SK-N-SH (cell line): ENCODE measurements around the gene DDX31.

Source experiments
- FOXJ3 ChIP-seq: sonication (generic); formaldehyde crosslinking; IDR thresholded peaks from 2 replicates; pipeline ENCODE4 v1.5.1; 2020; ENCODE audit warnings: mild to moderate bottlenecking, missing genetic modification reagents
- GATA2 ChIP-seq: sonication (generic); formaldehyde crosslinking; IDR thresholded peaks from 2 replicates; pipeline ENCODE4 v1.5.0; 2020; ENCODE audit warnings: mild to moderate bottlenecking, missing genetic modification reagents
- TAF1 ChIP-seq: IDR thresholded peaks from 2 replicates; pipeline ENCODE4 v1.6.1; 2012; ENCODE audit warnings: low read depth, mild to moderate bottlenecking, low read length, moderate library complexity, borderline replicate concordance
- TCF12 ChIP-seq: IDR thresholded peaks from 2 replicates; pipeline ENCODE4 v1.4.0; 2012
- TF ChIP-seq, protein P1 (sequence below): fragments of 200-600 bp; sonication (generic); IDR thresholded peaks from 2 replicates; pipeline ENCODE4 v1.6.1; 2017; ENCODE audit warnings: antibody characterized with exemption, mild to moderate bottlenecking, moderate library complexity

DNA sequence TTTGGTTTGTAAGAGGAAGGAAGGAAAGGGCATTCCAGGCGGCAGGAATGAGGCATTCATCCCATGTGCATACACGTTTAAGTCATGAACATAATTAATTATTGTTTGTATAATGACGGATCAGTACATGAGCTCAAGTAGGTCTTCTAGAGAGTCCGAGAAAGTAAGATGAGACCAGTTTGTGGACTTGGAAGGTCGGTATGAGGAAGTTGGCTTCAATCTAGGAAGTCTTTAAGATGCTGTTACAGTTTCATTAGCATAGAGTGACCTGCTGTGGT, 2.6 kb upstream of the DDX31 start:
- TF ChIP-seq TAF1 = no peak
- TF ChIP-seq, protein P1, sequence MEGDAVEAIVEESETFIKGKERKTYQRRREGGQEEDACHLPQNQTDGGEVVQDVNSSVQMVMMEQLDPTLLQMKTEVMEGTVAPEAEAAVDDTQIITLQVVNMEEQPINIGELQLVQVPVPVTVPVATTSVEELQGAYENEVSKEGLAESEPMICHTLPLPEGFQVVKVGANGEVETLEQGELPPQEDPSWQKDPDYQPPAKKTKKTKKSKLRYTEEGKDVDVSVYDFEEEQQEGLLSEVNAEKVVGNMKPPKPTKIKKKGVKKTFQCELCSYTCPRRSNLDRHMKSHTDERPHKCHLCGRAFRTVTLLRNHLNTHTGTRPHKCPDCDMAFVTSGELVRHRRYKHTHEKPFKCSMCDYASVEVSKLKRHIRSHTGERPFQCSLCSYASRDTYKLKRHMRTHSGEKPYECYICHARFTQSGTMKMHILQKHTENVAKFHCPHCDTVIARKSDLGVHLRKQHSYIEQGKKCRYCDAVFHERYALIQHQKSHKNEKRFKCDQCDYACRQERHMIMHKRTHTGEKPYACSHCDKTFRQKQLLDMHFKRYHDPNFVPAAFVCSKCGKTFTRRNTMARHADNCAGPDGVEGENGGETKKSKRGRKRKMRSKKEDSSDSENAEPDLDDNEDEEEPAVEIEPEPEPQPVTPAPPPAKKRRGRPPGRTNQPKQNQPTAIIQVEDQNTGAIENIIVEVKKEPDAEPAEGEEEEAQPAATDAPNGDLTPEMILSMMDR = no peak
- TF ChIP-seq TCF12 = no peak
- TF ChIP-seq FOXJ3 (CRISPR knock-in tag) = no peak
- TF ChIP-seq GATA2 (CRISPR knock-in tag) = no peak
